GM12878 (cell line): ENCODE data around the gene CD151.
A peak's percentile ranks its signal among the peaks of the same experiment; 100 is the strongest.

Experiments
- BCL3 ChIP-seq: IDR thresholded peaks from 2 replicates; pipeline ENCODE4 v1.6.1; 2011; ENCODE audit warnings: borderline replicate concordance, low read depth, mild to moderate bottlenecking, moderate library complexity, low read length; ENCODE audit not compliant: insufficient read depth, poor library complexity, severe bottlenecking
- CHD2 ChIP-seq: IDR thresholded peaks from 2 replicates; pipeline ENCODE4 v1.6.1; 2011; ENCODE audit warnings: low read depth, low read length, improper control_type of control experiment, borderline replicate concordance
- EP300 ChIP-seq, 2 experiments: fragments of 150-350 bp in 1 of 2; IDR thresholded peaks; 2 replicates each; pipeline ENCODE4 v1.6.1; 2011 to 2012; ENCODE audit warnings: low read depth in 2 of 2, low read length in 2 of 2, borderline replicate concordance in 1 of 2, improper control_type of control experiment in 1 of 2, inconsistent platforms in 1 of 2; ENCODE audit not compliant: control insufficient read depth in 1 of 2
- EZH2 ChIP-seq: IDR thresholded peaks from 2 replicates; pipeline ENCODE4 v1.6.1; 2012; ENCODE audit warnings: low read depth, mild to moderate bottlenecking, control low read depth, inconsistent platforms, low read length, borderline replicate concordance; ENCODE audit not compliant: control insufficient read depth
- GABPA ChIP-seq: IDR thresholded peaks from 2 replicates; pipeline ENCODE4 v1.6.1; 2014; ENCODE audit warnings: antibody characterized with exemption, low read depth, mild to moderate bottlenecking, inconsistent platforms
- POLR2AphosphoS5 ChIP-seq: IDR thresholded peaks from 2 replicates; pipeline ENCODE4 v1.6.1; 2011; ENCODE audit warnings: mild to moderate bottlenecking, low read length, inconsistent platforms
- SKIL ChIP-seq: fragments of 450-650 bp; IDR thresholded peaks from 2 replicates; pipeline ENCODE4 v1.6.1; 2017; ENCODE audit warnings: mild to moderate bottlenecking, low read depth, inconsistent platforms; ENCODE audit not compliant: poor library complexity, severe bottlenecking
- ZSCAN29 ChIP-seq: fragments of 450-650 bp; IDR thresholded peaks from 2 replicates; pipeline ENCODE4 v1.6.1; 2017; ENCODE audit warnings: mild to moderate bottlenecking, moderate library complexity
- ZZZ3 ChIP-seq: IDR thresholded peaks from 2 replicates; pipeline ENCODE4 v1.6.1; 2011; ENCODE audit warnings: low read depth; ENCODE audit not compliant: control insufficient read depth, insufficient read length
- TF ChIP-seq, protein P1 (sequence below), 3 experiments: IDR thresholded peaks in 2 of 3; conservative IDR thresholded peaks in 1 of 3; 2 replicates each; pipeline ENCODE4 v1.5.1; 2011; ENCODE audit warnings: low read depth in 3 of 3, low read length in 3 of 3, mild to moderate bottlenecking in 3 of 3, control low read depth in 2 of 3, moderate library complexity in 2 of 3, inconsistent platforms in 1 of 3, mixed read lengths in 1 of 3; ENCODE audit not compliant: control insufficient read depth in 2 of 3, insufficient read depth in 1 of 3; ENCODE audit errors: extremely low read depth in 1 of 3
- TF ChIP-seq, protein P2 (sequence below): IDR thresholded peaks from 2 replicates; pipeline ENCODE4 v1.6.1; 2011; ENCODE audit warnings: low read depth, low read length, improper control_type of control experiment, borderline replicate concordance
- TF ChIP-seq, protein P3 (sequence below): IDR thresholded peaks from 2 replicates; pipeline ENCODE4 v1.6.1; 2012; ENCODE audit warnings: mild to moderate bottlenecking, low read depth, low read length
- TF ChIP-seq, protein P4 (sequence below): IDR thresholded peaks from 2 replicates; pipeline ENCODE4 v1.6.1; 2011; ENCODE audit warnings: borderline replicate concordance, low read depth, mild to moderate bottlenecking, moderate library complexity, mixed read lengths, low read length; ENCODE audit not compliant: insufficient read depth; ENCODE audit errors: extremely low read length

GRCh38 chr11:839875-840617, 7.3 kb downstream of the CD151 start:
- TF ChIP-seq SKIL (no peak), ZZZ3 (no peak), EP300 (IDR thresholded peaks at IDR 0.05; ENCODE audit: borderline replicate concordance in 1 of 2, control insufficient read depth in 1 of 2, low read depth in 2 of 2, low read length in 2 of 2) (no peak), POLR2AphosphoS5 (no peak), BCL3 (no peak), CHD2 (no peak), EZH2 (no peak), GABPA (no peak), ZSCAN29 (no peak)
- TF ChIP-seq, protein P1, sequence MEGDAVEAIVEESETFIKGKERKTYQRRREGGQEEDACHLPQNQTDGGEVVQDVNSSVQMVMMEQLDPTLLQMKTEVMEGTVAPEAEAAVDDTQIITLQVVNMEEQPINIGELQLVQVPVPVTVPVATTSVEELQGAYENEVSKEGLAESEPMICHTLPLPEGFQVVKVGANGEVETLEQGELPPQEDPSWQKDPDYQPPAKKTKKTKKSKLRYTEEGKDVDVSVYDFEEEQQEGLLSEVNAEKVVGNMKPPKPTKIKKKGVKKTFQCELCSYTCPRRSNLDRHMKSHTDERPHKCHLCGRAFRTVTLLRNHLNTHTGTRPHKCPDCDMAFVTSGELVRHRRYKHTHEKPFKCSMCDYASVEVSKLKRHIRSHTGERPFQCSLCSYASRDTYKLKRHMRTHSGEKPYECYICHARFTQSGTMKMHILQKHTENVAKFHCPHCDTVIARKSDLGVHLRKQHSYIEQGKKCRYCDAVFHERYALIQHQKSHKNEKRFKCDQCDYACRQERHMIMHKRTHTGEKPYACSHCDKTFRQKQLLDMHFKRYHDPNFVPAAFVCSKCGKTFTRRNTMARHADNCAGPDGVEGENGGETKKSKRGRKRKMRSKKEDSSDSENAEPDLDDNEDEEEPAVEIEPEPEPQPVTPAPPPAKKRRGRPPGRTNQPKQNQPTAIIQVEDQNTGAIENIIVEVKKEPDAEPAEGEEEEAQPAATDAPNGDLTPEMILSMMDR (IDR thresholded peaks at IDR 0.05 in 2 of 3, conservative IDR thresholded peaks at IDR 0.05 in 1 of 3; ENCODE audit: control insufficient read depth in 2 of 3, extremely low read depth in 1 of 3, insufficient read depth in 1 of 3, low read depth in 3 of 3, low read length in 3 of 3), result peak in 2 of 3 experiments; percentile 28 to 33; a peak in 1 of 6 replicates
- TF ChIP-seq, protein P2, sequence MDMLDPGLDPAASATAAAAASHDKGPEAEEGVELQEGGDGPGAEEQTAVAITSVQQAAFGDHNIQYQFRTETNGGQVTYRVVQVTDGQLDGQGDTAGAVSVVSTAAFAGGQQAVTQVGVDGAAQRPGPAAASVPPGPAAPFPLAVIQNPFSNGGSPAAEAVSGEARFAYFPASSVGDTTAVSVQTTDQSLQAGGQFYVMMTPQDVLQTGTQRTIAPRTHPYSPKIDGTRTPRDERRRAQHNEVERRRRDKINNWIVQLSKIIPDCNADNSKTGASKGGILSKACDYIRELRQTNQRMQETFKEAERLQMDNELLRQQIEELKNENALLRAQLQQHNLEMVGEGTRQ, result no peak
- TF ChIP-seq, protein P3, sequence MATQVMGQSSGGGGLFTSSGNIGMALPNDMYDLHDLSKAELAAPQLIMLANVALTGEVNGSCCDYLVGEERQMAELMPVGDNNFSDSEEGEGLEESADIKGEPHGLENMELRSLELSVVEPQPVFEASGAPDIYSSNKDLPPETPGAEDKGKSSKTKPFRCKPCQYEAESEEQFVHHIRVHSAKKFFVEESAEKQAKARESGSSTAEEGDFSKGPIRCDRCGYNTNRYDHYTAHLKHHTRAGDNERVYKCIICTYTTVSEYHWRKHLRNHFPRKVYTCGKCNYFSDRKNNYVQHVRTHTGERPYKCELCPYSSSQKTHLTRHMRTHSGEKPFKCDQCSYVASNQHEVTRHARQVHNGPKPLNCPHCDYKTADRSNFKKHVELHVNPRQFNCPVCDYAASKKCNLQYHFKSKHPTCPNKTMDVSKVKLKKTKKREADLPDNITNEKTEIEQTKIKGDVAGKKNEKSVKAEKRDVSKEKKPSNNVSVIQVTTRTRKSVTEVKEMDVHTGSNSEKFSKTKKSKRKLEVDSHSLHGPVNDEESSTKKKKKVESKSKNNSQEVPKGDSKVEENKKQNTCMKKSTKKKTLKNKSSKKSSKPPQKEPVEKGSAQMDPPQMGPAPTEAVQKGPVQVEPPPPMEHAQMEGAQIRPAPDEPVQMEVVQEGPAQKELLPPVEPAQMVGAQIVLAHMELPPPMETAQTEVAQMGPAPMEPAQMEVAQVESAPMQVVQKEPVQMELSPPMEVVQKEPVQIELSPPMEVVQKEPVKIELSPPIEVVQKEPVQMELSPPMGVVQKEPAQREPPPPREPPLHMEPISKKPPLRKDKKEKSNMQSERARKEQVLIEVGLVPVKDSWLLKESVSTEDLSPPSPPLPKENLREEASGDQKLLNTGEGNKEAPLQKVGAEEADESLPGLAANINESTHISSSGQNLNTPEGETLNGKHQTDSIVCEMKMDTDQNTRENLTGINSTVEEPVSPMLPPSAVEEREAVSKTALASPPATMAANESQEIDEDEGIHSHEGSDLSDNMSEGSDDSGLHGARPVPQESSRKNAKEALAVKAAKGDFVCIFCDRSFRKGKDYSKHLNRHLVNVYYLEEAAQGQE, result no peak
- TF ChIP-seq, protein P4, sequence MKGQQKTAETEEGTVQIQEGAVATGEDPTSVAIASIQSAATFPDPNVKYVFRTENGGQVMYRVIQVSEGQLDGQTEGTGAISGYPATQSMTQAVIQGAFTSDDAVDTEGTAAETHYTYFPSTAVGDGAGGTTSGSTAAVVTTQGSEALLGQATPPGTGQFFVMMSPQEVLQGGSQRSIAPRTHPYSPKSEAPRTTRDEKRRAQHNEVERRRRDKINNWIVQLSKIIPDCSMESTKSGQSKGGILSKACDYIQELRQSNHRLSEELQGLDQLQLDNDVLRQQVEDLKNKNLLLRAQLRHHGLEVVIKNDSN, result no peak
